AG08395 (cell line): ENCODE measurements around the gene NDST1.

Source experiments
- DNase-seq: peaks from one replicate; pipeline ENCODE4 v3.0.0; 2012; ENCODE audit warnings: mixed read lengths, low spot score

Gene NDST1

GRCh38 chr5:150570333-150570732, 62.4 kb downstream of the NDST1 start:
- DNase-seq: no peak

- DNase-seq: no peak
These were observed 63.9 kb downstream of the NDST1 start for GRCh38 chr5:150571836-150572235.

GRCh38 chr5:150573216-150573615, 65.3 kb downstream of the NDST1 start:
- no peak for DNase-seq

- DNase-seq: no peak
These were observed 66.2 kb downstream of the NDST1 start for GRCh38 chr5:150573867-150574817.

- DNase-seq: no peak
These were observed 67.1 kb downstream of the NDST1 start for GRCh38 chr5:150574818-150575547.

GRCh38 chr5:150575745-150576448, 68.0 kb downstream of the NDST1 start:
- DNase-seq: no peak

- DNase-seq: no peak
These were observed 68.6 kb downstream of the NDST1 start for GRCh38 chr5:150576449-150576949.

GRCh38 chr5:150577378-150578139, 69.6 kb downstream of the NDST1 start:
- DNase-seq: no peak

- no peak for DNase-seq
These were observed 71.0 kb downstream of the NDST1 start for GRCh38 chr5:150578781-150579461.

GRCh38 chr5:150579462-150580400, 71.8 kb downstream of the NDST1 start:
- no peak for DNase-seq

GRCh38 chr5:150580917-150581316, 73.0 kb downstream of the NDST1 start:
- DNase-seq: no peak

GRCh38 chr5:150582241-150583109, 74.5 kb downstream of the NDST1 start:
- no peak for DNase-seq

- DNase-seq: no peak
These were observed 75.8 kb downstream of the NDST1 start for GRCh38 chr5:150583541-150584225.

- no peak for DNase-seq
These were observed 76.8 kb downstream of the NDST1 start for GRCh38 chr5:150584556-150585335.

GRCh38 chr5:150585781-150586341, 77.9 kb downstream of the NDST1 start:
- no peak for DNase-seq

- DNase-seq: no peak
These were observed 79.1 kb downstream of the NDST1 start for GRCh38 chr5:150587016-150587415.
